ENCODE measurements around the gene C1QL2. TPM values are rescaled to one million over a fixed set of nuclear protein-coding genes. Genes with fewer than 3 reads are reported as not detected.

C1QL2 gene
- not detected for total RNA-seq
- not detected for polyA plus RNA-seq
- long read RNA-seq, donor 1, result 0 reads
- long read RNA-seq, donor 2, result 0 reads

- Histone ChIP-seq H3K4me3 (peak within 1 kb of the TSS in 1 of 8 donors; percentile 15), H3K27ac (no peak within 1 kb of the TSS), H3K27me3 (replicated peaks in 1 of 7) (peaks cover 0 to 92% (median 54%) of the 10 kb centered on the region in 7 donors), H3K36me3 (no peaks in the 10 kb centered on the region), H3K9me3 (no peaks in the 10 kb centered on the region), H3K4me1 (peaks cover 0 to 29% (median 6%) of the 10 kb centered on the region in 6 donors)
- WGBS, 5 donors, result 4 to 8% (median 6%) methylated on average over 22 to 71 of the region's 71 CpGs
- intact Hi-C loops (cut with DNase I; ENCODE audit: low total_unique reads), result no loop called here
- no peak for DNase-seq
- TF ChIP-seq POLR2A (IDR thresholded peaks at IDR 0.05) (no peak), POLR2AphosphoS5 (IDR thresholded peaks at IDR 0.05) (no peak)
- TF ChIP-seq, protein P1, sequence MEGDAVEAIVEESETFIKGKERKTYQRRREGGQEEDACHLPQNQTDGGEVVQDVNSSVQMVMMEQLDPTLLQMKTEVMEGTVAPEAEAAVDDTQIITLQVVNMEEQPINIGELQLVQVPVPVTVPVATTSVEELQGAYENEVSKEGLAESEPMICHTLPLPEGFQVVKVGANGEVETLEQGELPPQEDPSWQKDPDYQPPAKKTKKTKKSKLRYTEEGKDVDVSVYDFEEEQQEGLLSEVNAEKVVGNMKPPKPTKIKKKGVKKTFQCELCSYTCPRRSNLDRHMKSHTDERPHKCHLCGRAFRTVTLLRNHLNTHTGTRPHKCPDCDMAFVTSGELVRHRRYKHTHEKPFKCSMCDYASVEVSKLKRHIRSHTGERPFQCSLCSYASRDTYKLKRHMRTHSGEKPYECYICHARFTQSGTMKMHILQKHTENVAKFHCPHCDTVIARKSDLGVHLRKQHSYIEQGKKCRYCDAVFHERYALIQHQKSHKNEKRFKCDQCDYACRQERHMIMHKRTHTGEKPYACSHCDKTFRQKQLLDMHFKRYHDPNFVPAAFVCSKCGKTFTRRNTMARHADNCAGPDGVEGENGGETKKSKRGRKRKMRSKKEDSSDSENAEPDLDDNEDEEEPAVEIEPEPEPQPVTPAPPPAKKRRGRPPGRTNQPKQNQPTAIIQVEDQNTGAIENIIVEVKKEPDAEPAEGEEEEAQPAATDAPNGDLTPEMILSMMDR (IDR thresholded peaks at IDR 0.05 in 8 of 11, conservative IDR thresholded peaks at IDR 0.05 in 3 of 11), result no peak
These were observed at the start of gene C1QL2 for GRCh38 chr2:119158563-119159347. Gene C1QL2, minus strand, starts transcription at chr2:119158751. Its CDS starts 482 bp downstream, at chr2:119158269.

- no peak overlapping the region for H3K27ac ChIP-seq
- H3K27me3 ChIP-seq (replicated peaks in 1 of 7), result no peaks in the 10 kb centered on the region
- TF ChIP-seq POLR2AphosphoS5 (IDR thresholded peaks at IDR 0.05) (no peak), POLR2A (IDR thresholded peaks at IDR 0.05) (no peak)
- TF ChIP-seq, protein P1 (IDR thresholded peaks at IDR 0.05 in 8 of 11, conservative IDR thresholded peaks at IDR 0.05 in 3 of 11), result no peak
- 58 to 88% (median 68%) methylated on average over 2 of the region's 2 CpGs for WGBS, 5 donors
- H3K4me3 ChIP-seq, result no peak overlapping the region
- no peaks in the 10 kb centered on the region for H3K4me1 ChIP-seq
- intact Hi-C loops (cut with DNase I; ENCODE audit: low total_unique reads), result no loop called here
- H3K9me3 ChIP-seq, result no peaks in the 10 kb centered on the region
- no peaks in the 10 kb centered on the region for H3K36me3 ChIP-seq
- DNase-seq, result peak; percentile 33
These were observed 48.9 kb upstream of the C1QL2 start for GRCh38 chr2:119207447-119207846.

GRCh38 chr2:119206201-119206600 is 47.6 kb upstream of the C1QL2 start:
- Histone ChIP-seq H3K27ac (no peak overlapping the region), H3K27me3 (replicated peaks in 1 of 7) (peaks cover 0 to under 1% (median 0%) of the 10 kb centered on the region in 7 donors), H3K36me3 (no peaks in the 10 kb centered on the region), H3K9me3 (no peaks in the 10 kb centered on the region), H3K4me1 (no peaks in the 10 kb centered on the region), H3K4me3 (no peak overlapping the region)
- TF ChIP-seq POLR2A (IDR thresholded peaks at IDR 0.05) (no peak), POLR2AphosphoS5 (IDR thresholded peaks at IDR 0.05) (no peak)
- TF ChIP-seq, protein P1 (IDR thresholded peaks at IDR 0.05 in 8 of 11, conservative IDR thresholded peaks at IDR 0.05 in 3 of 11), result no peak
- whole genome bisulfite sequencing, 5 donors, result 73 to 87% (median 78%) methylated on average over 2 of the region's 2 CpGs
- intact Hi-C loops (cut with DNase I; ENCODE audit: low total_unique reads), result no loop called here
- DNase-seq, result no peak

GRCh38 chr2:119205001-119205706 is 46.6 kb upstream of the C1QL2 start:
- WGBS, 5 donors, result 81 to 88% (median 86%) methylated on average over 12 to 13 of the region's 13 CpGs
- H3K36me3 ChIP-seq, result no peaks in the 10 kb centered on the region
- no peaks in the 10 kb centered on the region for H3K9me3 ChIP-seq
- no peak overlapping the region for H3K27ac ChIP-seq
- DNase-seq, result peak; percentile 62
- intact Hi-C loops (cut with DNase I; ENCODE audit: low total_unique reads), result no loop called here
- H3K4me1 ChIP-seq, result no peaks in the 10 kb centered on the region
- TF ChIP-seq, protein P1 (IDR thresholded peaks at IDR 0.05 in 8 of 11, conservative IDR thresholded peaks at IDR 0.05 in 3 of 11), result no peak
- no peak for TF ChIP-seq POLR2AphosphoS5 (IDR thresholded peaks at IDR 0.05)
- no peak for TF ChIP-seq POLR2A (IDR thresholded peaks at IDR 0.05)
- no peak overlapping the region for H3K4me3 ChIP-seq
- peaks cover 0 to 11% (median 0%) of the 10 kb centered on the region in 7 donors for H3K27me3 ChIP-seq (replicated peaks in 1 of 7)

Data from spleen (tissue), 13 donors.